GM18861 (cell line): ENCODE results near the gene KRTAP5-1.

ENCODE experiments used
- ATAC-seq: cut with Tn5 transposase; IDR thresholded peaks from one replicate; pipeline ENCODE4 v1.9.1; 2021; ENCODE audit not compliant: unreplicated experiment

KRTAP5-1 gene

GRCh38 chr11:1545432-1545831, 39.7 kb downstream of the KRTAP5-1 start:
- no peak for ATAC-seq

GRCh38 chr11:1544536-1544935, 40.5 kb downstream of the KRTAP5-1 start:
- ATAC-seq, result no peak

GRCh38 chr11:1543606-1544263, 41.3 kb downstream of the KRTAP5-1 start:
- ATAC-seq, result no peak

GRCh38 chr11:1542267-1542666, 42.8 kb downstream of the KRTAP5-1 start:
- ATAC-seq, result no peak

- no peak for ATAC-seq
Measured at GRCh38 chr11:1541474-1542204, 43.4 kb downstream of the KRTAP5-1 start.

- ATAC-seq, result no peak
Measured at GRCh38 chr11:1540074-1540473, 45.0 kb downstream of the KRTAP5-1 start.

- ATAC-seq, result no peak
Measured at GRCh38 chr11:1538153-1538552, 46.9 kb downstream of the KRTAP5-1 start.

- ATAC-seq, result no peak
Measured at GRCh38 chr11:1536065-1536843, 48.8 kb downstream of the KRTAP5-1 start.

GRCh38 chr11:1534682-1535081, 50.4 kb downstream of the KRTAP5-1 start:
- no peak for ATAC-seq
